ENCODE results near the gene ABLIM2. TPM values are rescaled to one million over a fixed set of nuclear protein-coding genes. Genes with fewer than 3 reads are reported as not detected.
"Not testable (repeated sequence)": the region's sequence is repeated elsewhere in the genome, so short reads cannot be mapped to it uniquely, and the experiment has no call there.

ABLIM2 gene
- total RNA-seq, 1 donor from 2014 or later = 18.4 TPM

DNA sequence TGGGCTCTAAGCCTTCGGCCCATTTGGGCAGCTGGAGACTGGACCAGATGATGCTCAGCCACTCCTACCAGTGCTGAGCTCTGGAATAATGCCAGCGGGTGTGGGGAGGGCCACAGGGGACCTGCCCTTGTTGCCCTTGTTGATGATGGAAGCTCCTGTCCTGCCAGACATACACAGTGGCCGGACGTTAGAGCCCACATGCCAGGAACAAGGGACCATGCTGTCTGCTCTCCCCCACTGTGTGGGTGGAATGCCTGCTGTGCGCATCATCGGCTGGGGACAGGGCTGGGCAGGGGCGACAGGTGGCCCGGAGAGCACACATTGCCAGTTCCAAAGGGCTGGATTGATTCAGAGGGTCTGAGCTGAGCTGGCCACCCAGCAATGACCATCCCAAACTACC, 2.0 kb downstream of the ABLIM2 start:
- no peak for DNase-seq

DNA sequence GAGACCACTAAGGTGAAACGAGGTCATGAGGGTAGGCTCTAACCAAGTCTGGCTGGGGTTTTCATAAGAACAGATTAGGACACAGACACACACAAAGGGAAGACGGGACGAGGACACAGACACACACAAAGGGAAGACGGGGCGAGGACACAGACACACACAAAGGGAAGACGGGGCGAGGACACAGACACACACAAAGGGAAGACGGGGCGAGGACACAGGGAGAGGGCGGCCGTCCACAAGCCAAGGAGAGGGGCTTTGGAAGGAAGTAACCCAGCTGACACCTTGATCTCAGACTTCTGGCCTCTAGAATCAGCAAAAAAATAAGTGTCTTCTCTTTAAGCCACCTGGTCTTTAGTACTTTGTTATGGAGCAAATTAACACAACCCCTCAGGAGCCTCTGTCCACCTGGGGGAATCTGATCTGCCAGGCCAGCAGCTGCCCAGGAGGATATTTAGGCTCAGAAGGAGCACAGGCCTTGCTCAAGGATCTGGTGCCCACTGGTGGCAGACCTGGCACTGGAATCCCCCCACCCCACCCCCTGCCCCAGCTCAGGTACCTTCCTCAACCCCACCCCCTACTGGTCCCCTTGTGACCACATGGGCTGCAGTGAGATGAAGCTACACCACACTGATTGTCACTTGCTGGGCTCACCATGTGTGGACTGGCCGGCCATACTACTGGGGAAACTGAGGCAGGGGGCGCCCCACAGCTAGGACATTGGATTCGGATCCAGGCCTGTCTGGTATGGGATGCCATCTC, 2.8 kb downstream of the ABLIM2 start:
- no peak for DNase-seq

- no peak for DNase-seq
Observed at GRCh38 chr4:8155048-8155447, 3.6 kb downstream of the ABLIM2 start.

DNA sequence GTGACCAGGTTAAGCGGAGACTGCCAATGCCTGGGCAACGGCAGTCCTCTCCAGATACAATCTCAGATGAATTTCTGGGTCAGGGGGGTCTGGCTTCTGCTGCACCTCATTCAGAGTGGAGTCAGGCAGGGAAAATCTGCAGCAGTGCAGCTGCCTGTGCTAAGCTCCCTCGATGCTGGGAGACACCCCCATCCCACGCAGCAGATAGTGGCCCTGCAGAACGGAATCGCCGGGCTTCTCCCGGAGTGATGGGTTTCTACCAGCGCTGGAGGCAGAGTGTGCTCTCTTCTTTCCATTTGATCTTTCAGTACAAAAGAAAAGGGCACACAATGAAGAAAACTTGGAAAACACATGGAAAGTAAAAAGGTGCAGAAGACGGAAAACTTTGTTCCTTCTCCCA, 5.2 kb downstream of the ABLIM2 start:
- no peak for DNase-seq

DNA sequence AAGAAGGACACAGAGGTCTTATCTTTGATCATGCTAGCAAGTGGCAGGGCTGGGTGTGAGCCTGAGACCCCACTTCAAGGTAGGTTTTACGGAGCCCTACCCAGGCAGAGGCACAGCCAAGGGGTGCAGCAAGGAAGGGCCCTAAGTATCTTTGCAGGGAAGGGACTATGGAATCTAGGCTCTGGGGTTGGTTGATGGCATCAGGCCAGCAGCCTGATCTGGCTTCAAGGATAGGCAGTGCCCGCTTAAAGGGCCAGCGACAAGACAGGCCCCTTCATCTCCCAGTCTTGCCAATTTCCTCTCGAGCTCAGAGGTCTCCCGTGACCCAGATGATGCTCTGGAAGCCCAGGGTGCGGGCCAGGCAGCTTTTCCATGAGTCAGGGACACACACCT, 5.8 kb downstream of the ABLIM2 start:
- no peak for DNase-seq

GRCh38 chr4:8152090-8152864, 6.3 kb downstream of the ABLIM2 start:
- no peak for DNase-seq

- no peak for DNase-seq
Observed at GRCh38 chr4:8151165-8151650, 7.4 kb downstream of the ABLIM2 start.

DNA sequence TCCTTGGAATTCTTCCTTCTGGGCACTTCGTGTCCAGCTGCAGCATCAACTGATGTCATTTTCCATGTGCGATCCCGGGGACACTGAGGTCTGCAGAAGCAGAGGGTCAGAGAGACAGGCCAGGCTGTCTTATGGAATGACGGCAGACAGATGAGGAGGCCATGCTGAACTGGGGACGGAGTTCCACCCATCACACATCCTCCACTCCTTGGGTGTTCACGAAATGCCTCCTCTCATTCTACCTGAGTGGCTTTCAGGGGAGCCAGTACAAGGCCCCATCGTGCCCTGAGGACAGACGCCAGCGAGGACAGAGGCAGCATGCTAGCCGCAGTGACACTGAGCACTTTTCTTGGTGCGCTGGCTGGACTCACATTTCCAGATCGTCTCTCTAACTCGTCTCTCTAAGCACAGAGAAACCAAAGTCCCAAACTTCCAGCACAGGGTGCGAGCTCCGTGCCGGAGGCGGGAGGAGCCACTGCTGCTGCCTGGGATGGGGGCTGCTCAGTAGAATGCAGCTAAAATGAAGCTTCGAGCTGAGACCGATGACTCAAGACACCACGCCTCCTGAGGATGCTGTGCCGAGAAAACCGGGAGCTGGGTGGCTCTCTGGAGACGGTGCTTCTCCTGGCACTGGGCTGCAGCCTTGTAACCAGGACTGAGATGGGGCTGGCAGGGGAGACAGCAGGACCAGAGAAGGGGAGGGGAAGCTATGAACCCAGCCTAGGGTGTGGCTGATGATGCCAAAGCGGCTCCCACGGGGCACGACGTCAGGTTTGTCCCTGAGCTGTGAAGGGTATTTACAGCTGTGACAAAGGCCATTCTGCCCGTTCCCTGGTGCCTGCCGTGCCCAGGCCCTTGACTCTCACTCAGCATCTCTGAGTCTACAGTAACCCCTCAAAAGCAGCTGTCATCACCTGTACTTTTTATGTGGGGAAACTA, 8.2 kb downstream of the ABLIM2 start:
- DNase-seq = peak; percentile 48

DNA sequence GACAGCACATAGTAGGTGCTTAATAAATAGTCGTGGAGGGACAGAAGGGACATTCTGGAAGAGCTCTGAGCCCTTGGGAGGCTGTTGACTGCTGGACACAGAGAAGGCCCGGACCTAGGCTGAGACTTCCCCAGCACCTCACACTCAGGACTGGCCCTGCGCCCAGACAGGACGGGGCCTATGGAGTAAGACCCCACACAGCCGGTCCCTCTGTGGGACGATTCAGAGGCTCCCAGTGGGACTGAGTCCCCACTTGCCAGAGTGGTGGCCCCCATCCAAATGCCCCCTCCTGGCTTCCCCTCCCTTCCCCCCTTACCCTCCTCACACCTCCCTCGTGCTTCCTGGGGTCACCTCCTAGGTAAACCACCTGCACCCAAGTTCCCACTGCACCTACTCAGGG, 8.9 kb downstream of the ABLIM2 start:
- DNase-seq = no peak

- DNase-seq = no peak
Observed at GRCh38 chr4:8148785-8149435, 9.7 kb downstream of the ABLIM2 start.

DNA sequence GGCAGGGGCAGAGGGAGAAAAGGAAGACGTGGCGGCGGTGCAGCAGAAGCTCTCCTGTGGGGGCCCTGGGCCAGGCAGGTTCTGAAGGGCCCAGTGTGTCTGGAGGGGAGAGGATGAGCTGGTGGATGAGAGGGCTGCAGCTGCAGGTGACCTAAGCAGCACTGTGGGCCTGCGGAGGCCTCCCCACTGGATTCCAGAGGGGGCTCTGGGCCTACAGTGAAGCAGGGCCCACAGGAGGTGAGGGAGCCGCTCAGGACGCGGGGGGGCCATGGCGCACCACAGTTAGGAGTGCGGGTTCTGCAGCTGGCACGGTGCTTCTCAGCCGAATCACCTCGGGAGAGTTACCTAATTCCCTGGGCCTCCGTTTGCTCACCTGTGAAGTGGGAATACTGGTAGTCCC, 10.5 kb downstream of the ABLIM2 start:
- DNase-seq = no peak

- no peak for DNase-seq
Observed at GRCh38 chr4:8147231-8147970, 11.2 kb downstream of the ABLIM2 start.

- no peak for DNase-seq
Observed at GRCh38 chr4:8146157-8146556, 12.5 kb downstream of the ABLIM2 start.

DNA sequence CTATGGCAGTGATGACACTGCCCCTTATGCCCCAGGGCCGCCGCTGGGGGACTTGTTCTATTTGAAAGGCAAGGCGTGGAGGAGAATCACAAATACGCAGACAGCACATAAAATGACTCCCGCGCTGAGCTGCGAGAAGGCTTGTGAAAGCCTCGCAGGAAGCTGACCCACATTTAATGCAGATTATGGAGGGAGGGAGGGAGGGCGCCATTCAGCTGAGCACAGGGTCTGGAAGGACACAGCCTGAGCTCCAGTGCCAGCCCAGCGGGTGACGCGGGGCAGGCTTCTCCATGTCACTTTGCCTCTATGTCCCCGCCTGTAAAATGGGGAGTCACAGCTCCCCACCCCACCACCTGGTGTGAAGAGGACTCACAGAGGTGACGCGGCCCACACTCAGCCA, 14.3 kb downstream of the ABLIM2 start:
- DNase-seq = peak; percentile 26

DNA sequence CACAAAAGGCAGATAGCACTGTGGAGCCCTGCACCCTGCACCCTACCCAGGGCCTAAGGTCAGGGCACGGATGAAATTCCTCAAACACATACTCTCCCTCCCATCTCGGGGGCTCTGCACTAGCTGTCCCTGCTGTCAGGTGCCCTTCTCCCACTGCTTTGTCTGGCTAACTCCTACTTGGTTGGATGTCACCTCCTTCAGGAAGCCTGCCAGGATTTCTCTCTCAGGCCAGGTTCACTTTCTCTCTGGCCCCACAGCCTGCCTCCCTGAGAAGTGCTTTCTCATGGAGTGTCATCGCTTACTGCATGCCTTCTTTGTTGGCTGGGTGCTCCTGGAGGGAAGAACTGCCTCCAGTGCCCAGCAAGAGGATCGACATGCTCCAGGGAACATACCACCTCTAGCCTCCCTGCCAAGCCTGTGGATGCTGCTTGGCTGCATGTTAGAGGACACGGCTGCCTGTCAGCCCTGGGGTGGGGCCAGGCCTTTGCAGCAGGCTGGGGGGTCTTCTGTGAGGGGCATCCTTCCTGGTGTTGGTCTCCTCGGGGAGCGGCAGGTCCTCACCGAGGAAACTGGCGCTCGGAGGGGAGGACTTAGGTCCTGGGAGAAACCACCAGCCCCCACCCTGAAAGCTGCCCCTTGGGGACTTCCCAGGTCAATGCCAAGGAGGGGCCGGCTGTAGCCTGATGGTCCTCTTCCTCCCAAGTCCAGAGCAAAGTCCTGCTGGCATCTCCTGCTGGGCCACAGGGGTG, 15.0 kb downstream of the ABLIM2 start:
- no peak for DNase-seq

- no peak for DNase-seq
Observed at GRCh38 chr4:8142556-8142955, 16.1 kb downstream of the ABLIM2 start.

DNA sequence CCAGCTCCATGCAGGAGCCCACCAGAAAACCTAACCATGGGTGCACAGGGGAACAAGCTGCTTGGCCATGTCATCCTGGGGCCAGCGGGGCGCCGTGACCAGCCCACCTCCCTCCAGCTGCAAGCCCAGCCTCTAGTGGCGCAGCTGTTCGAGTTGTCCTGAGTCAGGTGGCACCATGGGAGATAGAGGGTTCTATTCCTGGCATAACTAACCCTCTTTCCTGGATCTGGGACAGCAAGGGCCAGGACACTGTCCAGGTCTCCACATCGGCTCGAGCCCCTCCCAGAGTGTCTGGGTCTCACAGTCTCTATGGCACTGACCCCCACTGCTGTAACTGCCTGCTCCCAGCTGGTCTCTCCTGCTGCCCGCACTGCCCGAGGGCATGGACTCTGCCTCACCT, 16.7 kb downstream of the ABLIM2 start:
- DNase-seq = no peak

DNA sequence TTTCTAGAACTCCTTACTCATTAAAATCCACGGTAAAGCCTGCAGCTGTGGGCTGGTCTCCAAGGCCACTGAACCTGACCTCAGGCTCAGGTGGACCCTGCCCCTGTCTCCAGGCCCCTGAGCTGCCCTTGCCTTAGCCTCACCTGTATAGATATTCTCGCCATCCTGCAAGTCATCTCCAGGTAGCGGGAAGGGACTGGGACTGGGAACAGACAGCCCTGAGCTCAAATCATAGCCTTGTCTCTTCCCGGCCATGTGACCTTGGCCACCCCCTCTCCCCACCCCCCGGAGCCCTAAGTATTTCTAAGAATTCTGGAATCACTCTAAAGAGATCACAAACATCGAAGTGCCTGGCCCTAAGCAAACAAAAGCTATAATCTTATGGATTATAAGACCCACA, 17.7 kb downstream of the ABLIM2 start:
- no peak for DNase-seq

DNA sequence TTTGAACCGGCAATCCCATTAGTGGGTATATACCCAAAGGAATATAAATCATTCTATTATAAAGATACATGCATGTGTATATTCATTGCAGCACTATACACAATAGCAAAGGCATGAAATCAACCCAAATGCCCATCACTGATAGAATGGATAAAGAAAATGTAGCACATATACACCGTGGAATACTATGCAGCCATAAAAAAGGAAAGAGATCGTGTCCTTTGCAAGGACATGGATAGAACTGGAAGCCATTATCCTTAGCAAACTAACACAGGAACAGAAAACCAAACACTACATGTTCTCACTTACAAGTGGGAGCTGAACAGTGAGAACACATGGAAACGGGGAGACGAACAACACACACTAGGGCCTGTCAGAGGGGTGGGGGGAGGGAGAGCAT, 18.9 kb downstream of the ABLIM2 start:
- DNase-seq = not testable (repeated sequence)

DNA sequence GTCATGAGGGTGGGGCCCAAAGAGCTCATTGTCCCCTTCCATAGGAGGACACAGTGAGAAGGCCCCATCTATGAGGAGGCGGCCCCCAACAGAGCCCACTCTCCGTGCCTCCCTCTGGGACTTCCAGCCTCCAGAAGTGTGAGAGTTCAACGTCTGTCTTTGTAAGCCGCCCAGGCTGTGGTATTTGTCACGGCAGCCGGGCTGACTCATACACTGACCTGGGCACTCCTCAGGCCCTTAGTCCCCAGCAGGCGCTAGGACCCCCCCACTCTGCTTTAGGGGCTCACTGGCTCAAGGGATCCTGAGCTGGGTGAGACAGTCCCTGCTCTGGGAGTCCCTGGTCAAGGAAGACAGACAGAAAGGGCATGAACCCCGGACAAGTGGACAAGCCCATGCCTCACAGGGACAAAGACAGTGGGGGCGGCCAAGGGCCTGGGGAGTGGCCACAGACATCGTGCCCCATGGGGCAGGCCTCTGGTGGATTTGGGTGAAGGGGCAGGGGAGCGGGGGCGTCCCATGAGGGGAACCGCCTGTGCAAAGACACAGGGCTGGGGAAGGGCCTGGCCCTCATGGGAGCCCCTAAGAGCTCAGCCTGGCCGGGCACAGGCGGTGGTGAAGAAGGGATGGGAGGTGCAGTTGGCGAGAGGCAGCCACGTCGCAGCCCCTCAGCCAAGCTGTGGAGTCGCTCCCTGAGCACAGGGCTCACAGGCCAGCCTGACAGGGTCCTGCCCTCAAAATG, 21.5 kb downstream of the ABLIM2 start:
- DNase-seq = no peak
